Ovary (tissue), 9 donors: ENCODE measurements around the gene PLEKHG4B. TPM values are rescaled to one million over a fixed set of nuclear protein-coding genes. Genes with fewer than 3 reads are reported as not detected.

Experiments used
- DNase-seq, 5 donors: peaks; one replicate each; pipeline ENCODE4 v3.0.0-alpha.2; 2019 to 2020
- H3K27ac ChIP-seq, 2 donors: fragments of 200-600 bp; one replicate each; pipeline versions ENCODE4 v1.5.1 to v1.8.0; 2019 to 2022
- H3K27me3 ChIP-seq: fragments of 200-600 bp; one replicate; pipeline ENCODE4 v1.8.0; 2022
- H3K36me3 ChIP-seq: fragments of 200-600 bp; sonication (generic); one replicate; pipeline ENCODE4 v1.5.1; 2019
- H3K4me1 ChIP-seq: one replicate; pipeline ENCODE4 v1.8.1; 2013; ENCODE audit warnings: mild to moderate bottlenecking, moderate library complexity; ENCODE audit not compliant: insufficient read depth
- H3K4me3 ChIP-seq: fragments of 200-600 bp; sonication (generic); one replicate; pipeline ENCODE4 v1.5.1; 2017
- H3K9me3 ChIP-seq, 2 donors: fragments of 200-600 bp in 1 of 2; sonication (generic) in 1 of 2; one replicate each; pipeline versions ENCODE4 v1.5.1 to v1.8.1; 2013 to 2019; ENCODE audit warnings: mild to moderate bottlenecking in 1 of 2, moderate library complexity in 1 of 2
- CTCF ChIP-seq, 3 donors: fragments of 450-650 bp in 2 of 3; fragments of 200-600 bp in 1 of 3; IDR thresholded peaks; one replicate each; pipeline versions ENCODE4 v1.5.1 to v1.8.0; 2016 to 2022; ENCODE audit warnings: antibody characterized with exemption in 3 of 3, mild to moderate bottlenecking in 1 of 3
- EP300 ChIP-seq: sonication (generic); formaldehyde crosslinking; IDR thresholded peaks from one replicate; pipeline ENCODE4 v1.6.1; 2017; ENCODE audit warnings: antibody characterized with exemption
- POLR2A ChIP-seq: fragments of 450-650 bp; IDR thresholded peaks from one replicate; pipeline ENCODE4 v1.6.1; 2017; ENCODE audit warnings: antibody characterized with exemption, mild to moderate bottlenecking, moderate library complexity
- WGBS, 3 donors: extraction: QIAGEN DNeasy Blood & Tissue Kit in 1 of 3; methylation state at CpG; one replicate each; pipeline versions ENCODE4 v1.1.5 to v1.1.7; 2013 to 2017; 5-methylcytosine and 5-hydroxymethylcytosine counted together
- intact Hi-C, 4 donors: fragments of 100-400 bp; cut with DNase I; formaldehyde crosslinking; loops; one replicate each; pipeline versions ENCODE4 v1.11.0 to v1.15.1; 2022 to 2023
- polyA plus RNA-seq, 2 donors: library from polyadenylated mRNA; stranded (reverse); fragments of 200-250 nt in 1 of 2; fragments of 350-450 nt in 1 of 2; fragmentation: Illumina TruSeq in 1 of 2; extraction: RNeasy Lipid Tissue Mini Kit (QIAGEN cat#74804) in 1 of 2; gene quantifications; one replicate each; pipeline ENCODE4 v1.2.3, GENCODE V29; 2013 to 2014
- total RNA-seq, 7 donors: library from RNA; depleted of rRNA in 2 of 7; stranded (reverse); fragments of >200 nt in 2 of 7; fragmentation: NEBNext Ultra II Directional in 3 of 7; extraction: Animal tissue kit (Norgen Biotek cat#: 25700) in 3 of 7; gene quantifications; one replicate each; pipeline versions ENCODE4 v1.1.0 to v1.2.4, GENCODE V29; 2016 to 2023
- donor health status: DM: no; HTN: no; CAD: no; lungs with moderate emphysema.
- donor health status: DM: no; HTN: no; CAD: no.
- donor health status: Bipolar disorder and iron deficiency.
- donor health status: DM: yes; HTN: yes; CAD: no.
- donor health status: DM: no; HTN: no; CAD: no.
- donor health status: DM: yes; HTN: yes; CAD: no.

Gene PLEKHG4B
- total and polyA plus RNA-seq, 9 donors = 0.47 to 4.0 (median 1.8) TPM

GRCh38 chr5:200985-201384 is 109.0 kb downstream of the PLEKHG4B start:
- Histone ChIP-seq H3K27ac (no peak overlapping the region), H3K27me3 (no peaks in the 10 kb centered on the region), H3K9me3 (no peaks in the 10 kb centered on the region), H3K4me1 (no peaks in the 10 kb centered on the region), H3K36me3 (no peaks in the 10 kb centered on the region), H3K4me3 (no peak overlapping the region)
- peak in 1 of 5 donors; percentile 7 for DNase-seq
- intact Hi-C loops = no loop called here
- TF ChIP-seq CTCF (IDR thresholded peaks at IDR 0.05) (no peak), EP300 (no peak)
- 64 to 70% (median 70%) methylated on average over 3 to 4 of the region's 4 CpGs for WGBS, 3 donors

- Histone ChIP-seq H3K4me1 (peaks cover 3% of the 10 kb centered on the region), H3K27me3 (no peaks in the 10 kb centered on the region), H3K27ac (no peak overlapping the region), H3K9me3 (no peaks in the 10 kb centered on the region), H3K36me3 (no peaks in the 10 kb centered on the region), H3K4me3 (no peak overlapping the region)
- peak in 1 of 5 donors; percentile 7 for DNase-seq
- 90 to 93% (median 91%) methylated on average over 8 of the region's 8 CpGs for WGBS, 3 donors
- TF ChIP-seq EP300 (no peak), POLR2A (no peak), CTCF (IDR thresholded peaks at IDR 0.05) (no peak)
- intact Hi-C loops = no loop called here
Measured at GRCh38 chr5:201672-202071, 109.7 kb downstream of the PLEKHG4B start.

GRCh38 chr5:203246-203930 is 111.4 kb downstream of the PLEKHG4B start:
- Histone ChIP-seq H3K27ac (no peak overlapping the region), H3K27me3 (no peaks in the 10 kb centered on the region), H3K9me3 (no peaks in the 10 kb centered on the region), H3K4me3 (no peak overlapping the region), H3K36me3 (no peaks in the 10 kb centered on the region), H3K4me1 (peaks cover 3% of the 10 kb centered on the region)
- TF ChIP-seq CTCF (IDR thresholded peaks at IDR 0.05) (no peak), EP300 (no peak), POLR2A (no peak)
- intact Hi-C loops = no loop called here
- peak in 1 of 5 donors; percentile 23 for DNase-seq
- 92 to 94% (median 93%) methylated on average over 26 of the region's 26 CpGs for WGBS, 3 donors

- no peak for DNase-seq
- WGBS, 3 donors = 86 to 94% (median 87%) methylated on average over 6 of the region's 6 CpGs
- Histone ChIP-seq H3K27ac (no peak overlapping the region), H3K9me3 (no peaks in the 10 kb centered on the region), H3K4me1 (peaks cover 3% of the 10 kb centered on the region), H3K27me3 (no peaks in the 10 kb centered on the region), H3K4me3 (no peak overlapping the region), H3K36me3 (no peaks in the 10 kb centered on the region)
- intact Hi-C loops = no loop called here
- TF ChIP-seq EP300 (no peak), POLR2A (no peak), CTCF (IDR thresholded peaks at IDR 0.05) (no peak)
Measured at GRCh38 chr5:204001-204400, 112.0 kb downstream of the PLEKHG4B start.
